Dendritic cell treated with granulocyte-macrophage colony-stimulating factor and Interleukin-4, amounts not matched to agents 40 ng/mL and 50 ng/mL, for 4 days (primary cell): Measurements from ENCODE around the gene LSM14B.

ENCODE experiments used
- H3K27ac Mint-ChIP-seq: one replicate; pipeline ENCODE4 v1.8.0; 2022; ENCODE audit warnings: mild to moderate bottlenecking, mixed read lengths
- H3K27me3 Mint-ChIP-seq: one replicate; pipeline ENCODE4 v1.8.0; 2022; ENCODE audit warnings: mild to moderate bottlenecking, mixed read lengths
- H3K36me3 Mint-ChIP-seq: one replicate; pipeline ENCODE4 v1.8.0; 2022; ENCODE audit warnings: low read depth, mixed read lengths
- H3K4me1 Mint-ChIP-seq: one replicate; pipeline ENCODE4 v1.8.0; 2022; ENCODE audit warnings: low read depth, mixed read lengths
- H3K4me3 Mint-ChIP-seq: one replicate; pipeline ENCODE4 v1.8.0; 2022; ENCODE audit warnings: mild to moderate bottlenecking, moderate library complexity, mixed read lengths
- H3K9me3 Mint-ChIP-seq: one replicate; pipeline ENCODE4 v1.8.0; 2022; ENCODE audit warnings: mixed read lengths
- intact Hi-C: fragments of 100-400 bp; cut with micrococcal nuclease; formaldehyde crosslinking; loops from one replicate; pipeline ENCODE4 v1.15.0; 2022

LSM14B gene

GRCh38 chr20:62118113-62119043, 3.9 kb upstream of the LSM14B start:
- intact Hi-C loops: no loop called here
- Mint-ChIP-seq H3K4me1 (peaks cover 8% of the 10 kb centered on the region), H3K4me3 (no peak overlapping the region), H3K27me3 (peaks cover 34% of the 10 kb centered on the region), H3K9me3 (peaks cover 11% of the 10 kb centered on the region), H3K36me3 (no peaks in the 10 kb centered on the region), H3K27ac (no peak overlapping the region)

GRCh38 chr20:62119115-62119514, 3.2 kb upstream of the LSM14B start:
- H3K27ac Mint-ChIP-seq: no peak overlapping the region
- peaks cover 16% of the 10 kb centered on the region for H3K4me1 Mint-ChIP-seq
- H3K9me3 Mint-ChIP-seq: peaks cover 3% of the 10 kb centered on the region
- H3K27me3 Mint-ChIP-seq: peaks cover 32% of the 10 kb centered on the region
- intact Hi-C loops: no loop called here
- peaks cover 2% of the 10 kb centered on the region for H3K36me3 Mint-ChIP-seq
- no peak overlapping the region for H3K4me3 Mint-ChIP-seq

- Mint-ChIP-seq H3K4me1 (peaks cover 22% of the 10 kb centered on the region), H3K36me3 (peaks cover 9% of the 10 kb centered on the region), H3K27ac (no peak overlapping the region), H3K27me3 (peaks cover 28% of the 10 kb centered on the region), H3K9me3 (no peaks in the 10 kb centered on the region), H3K4me3 (no peak overlapping the region)
- intact Hi-C loops: no loop called here
Measured at GRCh38 chr20:62119591-62120364, 2.5 kb upstream of the LSM14B start.

GRCh38 chr20:62120365-62120762, 1.9 kb upstream of the LSM14B start:
- peak overlapping the region; percentile 93 for H3K27ac Mint-ChIP-seq
- peaks cover 14% of the 10 kb centered on the region for H3K36me3 Mint-ChIP-seq
- H3K4me1 Mint-ChIP-seq: peaks cover 28% of the 10 kb centered on the region
- intact Hi-C loops: no loop called here
- peaks cover 23% of the 10 kb centered on the region for H3K27me3 Mint-ChIP-seq
- no peak overlapping the region for H3K4me3 Mint-ChIP-seq
- no peaks in the 10 kb centered on the region for H3K9me3 Mint-ChIP-seq

GRCh38 chr20:62120990-62121775, 1.1 kb upstream of the LSM14B start:
- peaks cover 23% of the 10 kb centered on the region for H3K27me3 Mint-ChIP-seq
- peak overlapping the region; percentile 79 for H3K4me3 Mint-ChIP-seq
- no peaks in the 10 kb centered on the region for H3K9me3 Mint-ChIP-seq
- H3K27ac Mint-ChIP-seq: peak overlapping the region; percentile 93
- intact Hi-C loops: no loop called here
- H3K36me3 Mint-ChIP-seq: peaks cover 23% of the 10 kb centered on the region
- peaks cover 36% of the 10 kb centered on the region for H3K4me1 Mint-ChIP-seq

GRCh38 chr20:62122654-62123449, 577 bp downstream of the LSM14B start:
- Mint-ChIP-seq H3K4me1 (peaks cover 47% of the 10 kb centered on the region), H3K9me3 (no peaks in the 10 kb centered on the region), H3K4me3 (peak overlapping the region; percentile 77), H3K36me3 (peaks cover 39% of the 10 kb centered on the region), H3K27me3 (peaks cover 11% of the 10 kb centered on the region), H3K27ac (peak overlapping the region; percentile 70)
- intact Hi-C loops: loop anchor here (1.0 to 2.0 kb wide), 2 partner anchors 14 to 57 kb away; no protein-coding TSS in a partner anchor

GRCh38 chr20:62123450-62124118, 1.3 kb downstream of the LSM14B start:
- peak overlapping the region; percentile 77 for H3K4me3 Mint-ChIP-seq
- peak overlapping the region; percentile 70 for H3K27ac Mint-ChIP-seq
- no peaks in the 10 kb centered on the region for H3K9me3 Mint-ChIP-seq
- intact Hi-C loops: loop anchor here (2.0 kb wide), 1 partner anchor 13 kb away; no protein-coding TSS in a partner anchor
- peaks cover 47% of the 10 kb centered on the region for H3K36me3 Mint-ChIP-seq
- peaks cover 3% of the 10 kb centered on the region for H3K27me3 Mint-ChIP-seq
- peaks cover 53% of the 10 kb centered on the region for H3K4me1 Mint-ChIP-seq

GRCh38 chr20:62126141-62126540, 3.9 kb downstream of the LSM14B start:
- Mint-ChIP-seq H3K36me3 (peaks cover 72% of the 10 kb centered on the region), H3K9me3 (no peaks in the 10 kb centered on the region), H3K27me3 (no peaks in the 10 kb centered on the region), H3K4me3 (no peak overlapping the region), H3K4me1 (peaks cover 64% of the 10 kb centered on the region), H3K27ac (no peak overlapping the region)
- intact Hi-C loops: no loop called here

GRCh38 chr20:62127799-62128198, 5.5 kb downstream of the LSM14B start:
- Mint-ChIP-seq H3K4me3 (no peak overlapping the region), H3K27ac (no peak overlapping the region), H3K4me1 (peaks cover 78% of the 10 kb centered on the region), H3K36me3 (peaks cover 89% of the 10 kb centered on the region), H3K27me3 (no peaks in the 10 kb centered on the region), H3K9me3 (no peaks in the 10 kb centered on the region)
- intact Hi-C loops: no loop called here

GRCh38 chr20:62128502-62128901, 6.2 kb downstream of the LSM14B start:
- peaks cover 81% of the 10 kb centered on the region for H3K4me1 Mint-ChIP-seq

GRCh38 chr20:62129731-62130531, 7.7 kb downstream of the LSM14B start:
- Mint-ChIP-seq H3K9me3 (no peaks in the 10 kb centered on the region), H3K4me3 (no peak overlapping the region), H3K36me3 (peaks cover 100% of the 10 kb centered on the region), H3K4me1 (peaks cover 80% of the 10 kb centered on the region), H3K27me3 (no peaks in the 10 kb centered on the region), H3K27ac (peak overlapping the region; percentile 90)
- intact Hi-C loops: no loop called here

More at GRCh38 chr20:62128502-62128901, 6.2 kb downstream of the LSM14B start:
- Mint-ChIP-seq H3K4me3 (no peak overlapping the region), H3K27me3 (no peaks in the 10 kb centered on the region), H3K27ac (no peak overlapping the region), H3K36me3 (peaks cover 96% of the 10 kb centered on the region), H3K9me3 (no peaks in the 10 kb centered on the region)
- intact Hi-C loops: no loop called here
